H1 (cell line): ENCODE measurements around the gene TC2N. TPM values are rescaled to one million over a fixed set of nuclear protein-coding genes. Genes with fewer than 3 reads are reported as not detected.

ENCODE experiments used
- ASH2L ChIP-seq: fragments of 200-600, 300-600 bp; sonication (generic); IDR thresholded peaks from one replicate; pipeline ENCODE4 v1.7.1; 2017; ENCODE audit warnings: low read length
- CBX8 ChIP-seq: fragments of 300-800, 300-1000 bp; sonication (generic); IDR thresholded peaks from 2 replicates; pipeline ENCODE4 v1.7.1; 2016; ENCODE audit warnings: low read depth, low read length, borderline replicate concordance
- E2F6 ChIP-seq: IDR thresholded peaks from 2 replicates; pipeline ENCODE4 v1.6.1; 2012; ENCODE audit warnings: inconsistent platforms
- HDAC2 ChIP-seq, 2 experiments: fragments of 300-600 bp in 1 of 2; sonication (generic) in 1 of 2; IDR thresholded peaks; 2 replicates each; pipeline ENCODE4 v1.6.1; 2011 to 2012; ENCODE audit warnings: low read depth in 2 of 2, low read length in 2 of 2, mild to moderate bottlenecking in 2 of 2, moderate library complexity in 2 of 2, borderline replicate concordance in 1 of 2, inconsistent platforms in 1 of 2
- HDAC6 ChIP-seq: IDR thresholded peaks from one replicate; pipeline ENCODE4 v1.7.1; 2012; ENCODE audit warnings: low read depth, mild to moderate bottlenecking, inconsistent platforms, low read length, moderate library complexity
- MAX ChIP-seq: IDR thresholded peaks from 2 replicates; pipeline ENCODE4 v1.6.1; 2012; ENCODE audit warnings: inconsistent platforms
- RFX5 ChIP-seq: IDR thresholded peaks from 2 replicates; pipeline ENCODE4 v1.6.1; 2011; ENCODE audit warnings: low read depth, low read length, improper control_type of control experiment, borderline replicate concordance
- TAF7 ChIP-seq: optimal IDR thresholded peaks from 2 replicates; pipeline ENCODE3; 2011; ENCODE audit warnings: low read depth, mild to moderate bottlenecking, inconsistent platforms, low read length, moderate library complexity, borderline replicate concordance
- YY1 ChIP-seq: IDR thresholded peaks from 2 replicates; pipeline ENCODE4 v1.6.1; 2011; ENCODE audit warnings: low read depth, mild to moderate bottlenecking, low read length
- polyA plus RNA-seq, 7 experiments: library from polyadenylated mRNA; depleted of rRNA in 3 of 7; stranded (reverse) in 5 of 7; unstranded in 2 of 7; fragments of >200 nt in 5 of 7; fragments of 200-250 nt in 2 of 7; gene quantifications; 1 replicate in 5 of 7; 2 replicates in 1 of 7; 4 replicates in 1 of 7; pipeline versions ENCODE4 v1.2.1 to v1.2.3, GENCODE V29; 2011 to 2013; ENCODE audit warnings: missing spikeins in 2 of 7, mixed read lengths in 2 of 7
- total RNA-seq: library from RNA; stranded (reverse); fragmentation: NEBNext Ultra II Directional; extraction: Animal tissue kit (Norgen Biotek cat#: 25700); gene quantifications from 2 replicates; pipeline ENCODE4 v1.2.1, GENCODE V29; 2021

Gene TC2N
- total and polyA plus RNA-seq, 2 of the 8 experiments (the other 6 are each of a cell fraction or from before 2014, with no cell fraction given): 9.7 to 36.2 TPM

- TF ChIP-seq CBX8 (no peak), ASH2L (no peak), YY1 (no peak), HDAC2 (IDR thresholded peaks at IDR 0.05; ENCODE audit: borderline replicate concordance in 1 of 2, low read depth in 2 of 2, low read length in 2 of 2) (no peak), HDAC6 (no peak), E2F6 (no peak), TAF7 (no peak), RFX5 (no peak), MAX (no peak)
- TF ChIP-seq, all 59 proteins: peak for 0
Observed at GRCh38 chr14:91867316-91867988, at the start of gene TC2N (continued).
